Measurements from ENCODE around the gene ANKRD7.

- TF ChIP-seq, protein P1, sequence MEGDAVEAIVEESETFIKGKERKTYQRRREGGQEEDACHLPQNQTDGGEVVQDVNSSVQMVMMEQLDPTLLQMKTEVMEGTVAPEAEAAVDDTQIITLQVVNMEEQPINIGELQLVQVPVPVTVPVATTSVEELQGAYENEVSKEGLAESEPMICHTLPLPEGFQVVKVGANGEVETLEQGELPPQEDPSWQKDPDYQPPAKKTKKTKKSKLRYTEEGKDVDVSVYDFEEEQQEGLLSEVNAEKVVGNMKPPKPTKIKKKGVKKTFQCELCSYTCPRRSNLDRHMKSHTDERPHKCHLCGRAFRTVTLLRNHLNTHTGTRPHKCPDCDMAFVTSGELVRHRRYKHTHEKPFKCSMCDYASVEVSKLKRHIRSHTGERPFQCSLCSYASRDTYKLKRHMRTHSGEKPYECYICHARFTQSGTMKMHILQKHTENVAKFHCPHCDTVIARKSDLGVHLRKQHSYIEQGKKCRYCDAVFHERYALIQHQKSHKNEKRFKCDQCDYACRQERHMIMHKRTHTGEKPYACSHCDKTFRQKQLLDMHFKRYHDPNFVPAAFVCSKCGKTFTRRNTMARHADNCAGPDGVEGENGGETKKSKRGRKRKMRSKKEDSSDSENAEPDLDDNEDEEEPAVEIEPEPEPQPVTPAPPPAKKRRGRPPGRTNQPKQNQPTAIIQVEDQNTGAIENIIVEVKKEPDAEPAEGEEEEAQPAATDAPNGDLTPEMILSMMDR (IDR thresholded peaks at IDR 0.05 in 8 of 11, conservative IDR thresholded peaks at IDR 0.05 in 3 of 11): no peak
- no peak for TF ChIP-seq POLR2A (IDR thresholded peaks at IDR 0.05)
- TF ChIP-seq POLR2AphosphoS5 (IDR thresholded peaks at IDR 0.05): no peak
These were observed 48.8 kb upstream of the ANKRD7 start for GRCh38 chr7:118175740-118176139.
